SK-N-SH treated with all-trans-retinoic acid at 6 μM for 48 hours (cell line): ENCODE results near the gene VCL.

Experiments used
- ATAC-seq: fragments of 200-7000 bp; cut with Tn5 transposase; 3 replicates; pipeline ENCODE4 v1.9.1; 2020; ENCODE audit warnings: mild to moderate bottlenecking, moderate library complexity
- ARNTL ChIP-seq: fragments of 450-650 bp; formaldehyde crosslinking; IDR thresholded peaks from 2 replicates; pipeline ENCODE4 v1.5.0; 2020; ENCODE audit warnings: low read depth, mild to moderate bottlenecking, moderate library complexity, borderline replicate concordance
- BACH2 ChIP-seq: fragments of 250-450 bp; sonication (Bioruptor Pico); IDR thresholded peaks from 2 replicates; pipeline ENCODE4 v1.9.0; 2021; ENCODE audit warnings: mild to moderate bottlenecking, borderline replicate concordance
- CSDC2 ChIP-seq: fragments of 250-450 bp; sonication (Bioruptor Pico); IDR thresholded peaks from 2 replicates; pipeline ENCODE4 v1.5.0; 2020; ENCODE audit warnings: mild to moderate bottlenecking, moderate library complexity
- ESRRG ChIP-seq: fragments of 250-450 bp; sonication (Bioruptor Pico); IDR thresholded peaks from 2 replicates; pipeline ENCODE4 v1.6.1; 2021; ENCODE audit warnings: mild to moderate bottlenecking
- ISL1 ChIP-seq: fragments of 250-450 bp; sonication (Bioruptor Pico); IDR thresholded peaks from 2 replicates; pipeline ENCODE4 v2.1.2; 2022; ENCODE audit warnings: mild to moderate bottlenecking, moderate library complexity
- OSR1 ChIP-seq: fragments of 250-450 bp; sonication (Bioruptor Pico); IDR thresholded peaks from 2 replicates; pipeline ENCODE4 v1.8.0; 2022; ENCODE audit warnings: moderate library complexity, mild to moderate bottlenecking, inconsistent platforms
- PPARA ChIP-seq: fragments of 250-450 bp; sonication (Bioruptor Pico); IDR thresholded peaks from 2 replicates; pipeline ENCODE4 v1.5.0; 2020; ENCODE audit warnings: mild to moderate bottlenecking, borderline replicate concordance
- RARB ChIP-seq: fragments of 250-450 bp; sonication (Bioruptor Pico); IDR thresholded peaks from 2 replicates; pipeline ENCODE4 v1.8.0; 2021; ENCODE audit warnings: mild to moderate bottlenecking, moderate library complexity
- SNAI2 ChIP-seq: fragments of 250-450 bp; sonication (Bioruptor Pico); IDR thresholded peaks from 2 replicates; pipeline ENCODE4 v1.5.0; 2020; ENCODE audit warnings: mild to moderate bottlenecking, moderate library complexity
- TOX ChIP-seq: fragments of 250-450 bp; sonication (Bioruptor Pico); IDR thresholded peaks from 2 replicates; pipeline ENCODE4 v1.8.0; 2021; ENCODE audit warnings: mild to moderate bottlenecking, moderate library complexity, borderline replicate concordance
- ZC3H10 ChIP-seq: fragments of 250-450 bp; sonication (Bioruptor Pico); IDR thresholded peaks from 2 replicates; pipeline ENCODE4 v1.5.1; 2021; ENCODE audit warnings: mild to moderate bottlenecking, moderate library complexity
- ZNF70 ChIP-seq: fragments of 450-650 bp; formaldehyde crosslinking; IDR thresholded peaks from 2 replicates; pipeline ENCODE4 v1.5.0; 2020; ENCODE audit warnings: mild to moderate bottlenecking, moderate library complexity
- TF ChIP-seq, protein P1 (sequence below): fragments of 250-450 bp; sonication (Bioruptor Pico); IDR thresholded peaks from 2 replicates; pipeline ENCODE4 v1.8.0; 2020; ENCODE audit warnings: mild to moderate bottlenecking, moderate library complexity, borderline replicate concordance
- TF ChIP-seq, protein P2 (sequence below): fragments of 250-450 bp; sonication (Bioruptor Pico); IDR thresholded peaks from 2 replicates; pipeline ENCODE4 v1.5.1; 2021; ENCODE audit warnings: mild to moderate bottlenecking, moderate library complexity
- TF ChIP-seq, protein P3 (sequence below): fragments of 250-450 bp; sonication (Bioruptor Pico); IDR thresholded peaks from 2 replicates; pipeline ENCODE4 v1.5.1; 2020; ENCODE audit warnings: low read depth, mild to moderate bottlenecking, moderate library complexity
- TF ChIP-seq, protein P4 (sequence below): fragments of 250-450 bp; sonication (Bioruptor Pico); IDR thresholded peaks from 2 replicates; pipeline ENCODE4 v1.5.0; 2020; ENCODE audit warnings: mild to moderate bottlenecking, moderate library complexity
- TF ChIP-seq, protein P5 (sequence below): fragments of 250-450 bp; sonication (Bioruptor Pico); IDR thresholded peaks from 2 replicates; pipeline ENCODE4 v1.8.0; 2021; ENCODE audit warnings: low read depth, mild to moderate bottlenecking, moderate library complexity, borderline replicate concordance

The VCL gene

DNA sequence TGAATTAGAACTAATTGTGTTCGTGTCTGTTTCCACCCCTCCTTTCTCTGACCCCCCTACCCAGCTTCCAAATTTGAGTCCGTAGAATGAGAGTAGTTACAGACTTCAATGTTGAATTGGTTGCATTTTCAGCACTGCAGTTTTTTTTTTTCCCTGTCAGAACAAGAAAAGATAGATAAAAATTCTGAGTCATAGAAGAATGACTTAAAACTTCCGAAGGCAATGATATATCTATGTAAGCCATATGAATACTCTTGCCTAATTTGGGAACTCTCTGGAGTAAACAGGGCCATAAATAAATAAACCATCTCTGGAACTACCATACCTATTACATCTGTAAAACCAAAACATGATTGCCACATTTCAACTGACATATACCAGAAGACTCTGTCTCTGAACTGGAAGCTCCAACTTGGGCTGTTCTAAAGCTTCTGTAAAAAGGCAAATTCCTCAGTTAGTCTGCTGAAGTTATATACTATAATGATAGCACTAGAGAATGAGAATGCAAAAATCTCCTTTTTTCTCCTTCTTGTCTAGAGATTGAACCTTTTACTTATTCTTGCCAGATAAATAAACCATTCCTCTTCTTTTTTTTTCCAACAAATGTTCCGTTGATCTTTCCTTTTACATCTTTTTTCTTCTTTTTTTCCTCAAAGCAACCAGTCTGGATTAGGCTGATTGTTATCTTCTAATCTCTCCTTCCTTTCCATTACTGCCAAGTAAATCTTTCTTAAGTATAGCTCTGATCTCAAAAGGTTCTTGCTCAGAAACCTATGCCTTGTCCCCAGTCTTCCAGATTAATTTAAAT is 23.5 kb downstream of the VCL start:
- peak; percentile 30 for ATAC-seq
- no peak for TF ChIP-seq ARNTL
- TF ChIP-seq ISL1 (CRISPR knock-in tag) = peak; percentile 51; the same call in 1 of the 2 replicates

DNA sequence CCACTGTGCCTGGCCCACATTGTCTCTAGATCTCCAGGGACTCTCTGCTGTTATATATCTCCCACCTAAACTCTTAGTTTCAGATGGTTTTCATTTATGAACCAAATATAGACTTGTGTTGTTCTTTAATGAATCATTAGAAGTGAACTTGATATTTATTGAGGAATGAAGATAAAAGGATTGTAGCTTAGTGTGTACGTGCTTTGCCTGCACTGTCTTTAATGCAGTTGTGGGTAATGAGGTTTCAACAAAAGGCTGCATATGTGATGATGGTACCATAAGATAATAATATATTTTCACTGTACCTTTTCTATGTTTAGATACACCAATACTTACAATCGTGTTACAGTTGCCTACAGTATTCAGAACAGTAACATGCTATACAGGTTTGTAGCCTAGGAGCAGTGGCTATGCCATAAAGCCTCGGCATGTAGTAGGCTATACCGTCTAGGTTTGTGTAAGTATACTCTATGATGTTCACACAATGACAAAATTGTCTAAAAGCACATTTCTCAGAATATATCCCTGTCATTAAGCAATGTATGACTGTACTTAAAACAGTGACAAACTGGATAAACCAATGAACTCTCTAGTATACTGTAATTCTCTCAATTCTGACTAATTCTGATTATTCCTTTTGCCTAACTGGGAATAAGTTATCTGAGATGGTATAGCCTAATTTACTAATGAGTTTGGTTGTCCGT is 25.2 kb downstream of the VCL start:
- no peak for ATAC-seq
- TF ChIP-seq, protein P1, sequence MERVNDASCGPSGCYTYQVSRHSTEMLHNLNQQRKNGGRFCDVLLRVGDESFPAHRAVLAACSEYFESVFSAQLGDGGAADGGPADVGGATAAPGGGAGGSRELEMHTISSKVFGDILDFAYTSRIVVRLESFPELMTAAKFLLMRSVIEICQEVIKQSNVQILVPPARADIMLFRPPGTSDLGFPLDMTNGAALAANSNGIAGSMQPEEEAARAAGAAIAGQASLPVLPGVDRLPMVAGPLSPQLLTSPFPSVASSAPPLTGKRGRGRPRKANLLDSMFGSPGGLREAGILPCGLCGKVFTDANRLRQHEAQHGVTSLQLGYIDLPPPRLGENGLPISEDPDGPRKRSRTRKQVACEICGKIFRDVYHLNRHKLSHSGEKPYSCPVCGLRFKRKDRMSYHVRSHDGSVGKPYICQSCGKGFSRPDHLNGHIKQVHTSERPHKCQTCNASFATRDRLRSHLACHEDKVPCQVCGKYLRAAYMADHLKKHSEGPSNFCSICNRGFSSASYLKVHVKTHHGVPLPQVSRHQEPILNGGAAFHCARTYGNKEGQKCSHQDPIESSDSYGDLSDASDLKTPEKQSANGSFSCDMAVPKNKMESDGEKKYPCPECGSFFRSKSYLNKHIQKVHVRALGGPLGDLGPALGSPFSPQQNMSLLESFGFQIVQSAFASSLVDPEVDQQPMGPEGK (CRISPR knock-in tag) = no peak
- TF ChIP-seq, protein P2, sequence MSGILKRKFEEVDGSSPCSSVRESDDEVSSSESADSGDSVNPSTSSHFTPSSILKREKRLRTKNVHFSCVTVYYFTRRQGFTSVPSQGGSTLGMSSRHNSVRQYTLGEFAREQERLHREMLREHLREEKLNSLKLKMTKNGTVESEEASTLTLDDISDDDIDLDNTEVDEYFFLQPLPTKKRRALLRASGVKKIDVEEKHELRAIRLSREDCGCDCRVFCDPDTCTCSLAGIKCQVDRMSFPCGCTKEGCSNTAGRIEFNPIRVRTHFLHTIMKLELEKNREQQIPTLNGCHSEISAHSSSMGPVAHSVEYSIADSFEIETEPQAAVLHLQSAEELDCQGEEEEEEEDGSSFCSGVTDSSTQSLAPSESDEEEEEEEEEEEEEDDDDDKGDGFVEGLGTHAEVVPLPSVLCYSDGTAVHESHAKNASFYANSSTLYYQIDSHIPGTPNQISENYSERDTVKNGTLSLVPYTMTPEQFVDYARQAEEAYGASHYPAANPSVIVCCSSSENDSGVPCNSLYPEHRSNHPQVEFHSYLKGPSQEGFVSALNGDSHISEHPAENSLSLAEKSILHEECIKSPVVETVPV (CRISPR knock-in tag) = no peak
- TF ChIP-seq, protein P3, sequence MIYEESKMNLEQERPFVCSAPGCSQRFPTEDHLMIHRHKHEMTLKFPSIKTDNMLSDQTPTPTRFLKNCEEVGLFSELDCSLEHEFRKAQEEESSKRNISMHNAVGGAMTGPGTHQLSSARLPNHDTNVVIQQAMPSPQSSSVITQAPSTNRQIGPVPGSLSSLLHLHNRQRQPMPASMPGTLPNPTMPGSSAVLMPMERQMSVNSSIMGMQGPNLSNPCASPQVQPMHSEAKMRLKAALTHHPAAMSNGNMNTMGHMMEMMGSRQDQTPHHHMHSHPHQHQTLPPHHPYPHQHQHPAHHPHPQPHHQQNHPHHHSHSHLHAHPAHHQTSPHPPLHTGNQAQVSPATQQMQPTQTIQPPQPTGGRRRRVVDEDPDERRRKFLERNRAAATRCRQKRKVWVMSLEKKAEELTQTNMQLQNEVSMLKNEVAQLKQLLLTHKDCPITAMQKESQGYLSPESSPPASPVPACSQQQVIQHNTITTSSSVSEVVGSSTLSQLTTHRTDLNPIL (CRISPR knock-in tag) = no peak
- TF ChIP-seq ZNF70 (CRISPR knock-in tag) (no peak), ARNTL (no peak), ZC3H10 (CRISPR knock-in tag) (no peak), RARB (CRISPR knock-in tag) (no peak), BACH2 (CRISPR knock-in tag) (no peak), PPARA (no peak), SNAI2 (CRISPR knock-in tag) (no peak), TOX (CRISPR knock-in tag) (no peak), ISL1 (CRISPR knock-in tag) (no peak), OSR1 (CRISPR knock-in tag) (no peak), CSDC2 (CRISPR knock-in tag) (no peak)
- TF ChIP-seq, protein P4, sequence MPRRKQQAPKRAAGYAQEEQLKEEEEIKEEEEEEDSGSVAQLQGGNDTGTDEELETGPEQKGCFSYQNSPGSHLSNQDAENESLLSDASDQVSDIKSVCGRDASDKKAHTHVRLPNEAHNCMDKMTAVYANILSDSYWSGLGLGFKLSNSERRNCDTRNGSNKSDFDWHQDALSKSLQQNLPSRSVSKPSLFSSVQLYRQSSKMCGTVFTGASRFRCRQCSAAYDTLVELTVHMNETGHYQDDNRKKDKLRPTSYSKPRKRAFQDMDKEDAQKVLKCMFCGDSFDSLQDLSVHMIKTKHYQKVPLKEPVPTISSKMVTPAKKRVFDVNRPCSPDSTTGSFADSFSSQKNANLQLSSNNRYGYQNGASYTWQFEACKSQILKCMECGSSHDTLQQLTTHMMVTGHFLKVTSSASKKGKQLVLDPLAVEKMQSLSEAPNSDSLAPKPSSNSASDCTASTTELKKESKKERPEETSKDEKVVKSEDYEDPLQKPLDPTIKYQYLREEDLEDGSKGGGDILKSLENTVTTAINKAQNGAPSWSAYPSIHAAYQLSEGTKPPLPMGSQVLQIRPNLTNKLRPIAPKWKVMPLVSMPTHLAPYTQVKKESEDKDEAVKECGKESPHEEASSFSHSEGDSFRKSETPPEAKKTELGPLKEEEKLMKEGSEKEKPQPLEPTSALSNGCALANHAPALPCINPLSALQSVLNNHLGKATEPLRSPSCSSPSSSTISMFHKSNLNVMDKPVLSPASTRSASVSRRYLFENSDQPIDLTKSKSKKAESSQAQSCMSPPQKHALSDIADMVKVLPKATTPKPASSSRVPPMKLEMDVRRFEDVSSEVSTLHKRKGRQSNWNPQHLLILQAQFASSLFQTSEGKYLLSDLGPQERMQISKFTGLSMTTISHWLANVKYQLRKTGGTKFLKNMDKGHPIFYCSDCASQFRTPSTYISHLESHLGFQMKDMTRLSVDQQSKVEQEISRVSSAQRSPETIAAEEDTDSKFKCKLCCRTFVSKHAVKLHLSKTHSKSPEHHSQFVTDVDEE (CRISPR knock-in tag) = no peak
- TF ChIP-seq, protein P5, sequence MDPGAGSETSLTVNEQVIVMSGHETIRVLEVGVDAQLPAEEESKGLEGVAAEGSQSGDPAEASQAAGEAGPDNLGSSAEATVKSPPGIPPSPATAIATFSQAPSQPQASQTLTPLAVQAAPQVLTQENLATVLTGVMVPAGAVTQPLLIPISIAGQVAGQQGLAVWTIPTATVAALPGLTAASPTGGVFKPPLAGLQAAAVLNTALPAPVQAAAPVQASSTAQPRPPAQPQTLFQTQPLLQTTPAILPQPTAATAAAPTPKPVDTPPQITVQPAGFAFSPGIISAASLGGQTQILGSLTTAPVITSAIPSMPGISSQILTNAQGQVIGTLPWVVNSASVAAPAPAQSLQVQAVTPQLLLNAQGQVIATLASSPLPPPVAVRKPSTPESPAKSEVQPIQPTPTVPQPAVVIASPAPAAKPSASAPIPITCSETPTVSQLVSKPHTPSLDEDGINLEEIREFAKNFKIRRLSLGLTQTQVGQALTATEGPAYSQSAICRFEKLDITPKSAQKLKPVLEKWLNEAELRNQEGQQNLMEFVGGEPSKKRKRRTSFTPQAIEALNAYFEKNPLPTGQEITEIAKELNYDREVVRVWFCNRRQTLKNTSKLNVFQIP (CRISPR knock-in tag) = no peak

DNA sequence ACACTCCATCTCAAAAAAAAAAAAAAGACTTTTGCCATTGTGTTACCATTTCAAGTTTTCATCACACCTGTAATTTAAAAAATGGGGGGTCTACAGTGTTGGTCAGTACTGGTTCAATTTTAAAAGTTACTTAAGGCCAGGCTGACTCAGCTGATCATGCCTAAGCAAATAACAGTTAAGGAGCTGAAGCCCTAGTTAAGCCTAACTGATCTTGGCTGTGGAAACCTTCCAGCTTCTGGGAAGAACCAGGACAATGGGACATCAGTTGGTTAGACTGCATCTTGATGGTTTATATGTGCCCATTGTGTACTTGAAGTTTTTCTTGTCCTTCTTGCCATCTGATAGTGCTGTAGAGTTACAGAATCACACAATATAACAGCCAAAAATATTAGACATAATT is 26.7 kb downstream of the VCL start:
- ATAC-seq = no peak
- TF ChIP-seq ISL1 (CRISPR knock-in tag) (no peak), ESRRG (CRISPR knock-in tag) (no peak), SNAI2 (CRISPR knock-in tag) (no peak), ZC3H10 (CRISPR knock-in tag) (no peak)
- TF ChIP-seq, protein P2 (CRISPR knock-in tag) = no peak
